Urinary bladder (tissue), 4 donors: ENCODE results near the gene ZNF57. TPM values are rescaled to one million over a fixed set of nuclear protein-coding genes. Genes with fewer than 3 reads are reported as not detected.
A peak's percentile ranks its signal among the peaks of the same experiment; 100 is the strongest.
"Not testable (repeated sequence)": the region's sequence is repeated elsewhere in the genome, so short reads cannot be mapped to it uniquely, and the experiment has no call there.

ENCODE experiments used
- DNase-seq: peaks from one replicate; pipeline ENCODE4 v3.0.0-alpha.2; 2015; ENCODE audit errors: extremely low spot score
- H3K27ac ChIP-seq: one replicate; pipeline ENCODE4 v1.5.1; 2013; ENCODE audit warnings: low read depth, mild to moderate bottlenecking, moderate library complexity
- H3K36me3 ChIP-seq: one replicate; pipeline ENCODE4 v1.6.1; 2013; ENCODE audit warnings: mild to moderate bottlenecking, moderate library complexity; ENCODE audit not compliant: insufficient read depth
- H3K4me1 ChIP-seq: one replicate; pipeline ENCODE4 v1.6.1; 2013; ENCODE audit warnings: mild to moderate bottlenecking, moderate library complexity; ENCODE audit not compliant: insufficient read depth
- H3K4me3 ChIP-seq: one replicate; pipeline ENCODE4 v1.5.1; 2013; ENCODE audit warnings: low read depth, low read length
- WGBS: extraction: QIAGEN DNeasy Blood & Tissue Kit; methylation state at CpG from one replicate; pipeline ENCODE4 v1.1.7; 2013; 5-methylcytosine and 5-hydroxymethylcytosine counted together
- polyA plus RNA-seq: library from polyadenylated mRNA; stranded (reverse); fragments of 200-250 nt; gene quantifications from one replicate; pipeline ENCODE4 v1.2.3, GENCODE V29; 2013
- total RNA-seq: library from RNA; depleted of rRNA; stranded (reverse); fragments of >200 nt; gene quantifications from one replicate; pipeline ENCODE4 v1.2.3, GENCODE V29; 2014
- donor health status: healthy with polysubstance abuse.
- donor health status: healthy.

ZNF57 gene
- total and polyA plus RNA-seq, 2 donors, result 4.4 to 5.1 TPM

DNA sequence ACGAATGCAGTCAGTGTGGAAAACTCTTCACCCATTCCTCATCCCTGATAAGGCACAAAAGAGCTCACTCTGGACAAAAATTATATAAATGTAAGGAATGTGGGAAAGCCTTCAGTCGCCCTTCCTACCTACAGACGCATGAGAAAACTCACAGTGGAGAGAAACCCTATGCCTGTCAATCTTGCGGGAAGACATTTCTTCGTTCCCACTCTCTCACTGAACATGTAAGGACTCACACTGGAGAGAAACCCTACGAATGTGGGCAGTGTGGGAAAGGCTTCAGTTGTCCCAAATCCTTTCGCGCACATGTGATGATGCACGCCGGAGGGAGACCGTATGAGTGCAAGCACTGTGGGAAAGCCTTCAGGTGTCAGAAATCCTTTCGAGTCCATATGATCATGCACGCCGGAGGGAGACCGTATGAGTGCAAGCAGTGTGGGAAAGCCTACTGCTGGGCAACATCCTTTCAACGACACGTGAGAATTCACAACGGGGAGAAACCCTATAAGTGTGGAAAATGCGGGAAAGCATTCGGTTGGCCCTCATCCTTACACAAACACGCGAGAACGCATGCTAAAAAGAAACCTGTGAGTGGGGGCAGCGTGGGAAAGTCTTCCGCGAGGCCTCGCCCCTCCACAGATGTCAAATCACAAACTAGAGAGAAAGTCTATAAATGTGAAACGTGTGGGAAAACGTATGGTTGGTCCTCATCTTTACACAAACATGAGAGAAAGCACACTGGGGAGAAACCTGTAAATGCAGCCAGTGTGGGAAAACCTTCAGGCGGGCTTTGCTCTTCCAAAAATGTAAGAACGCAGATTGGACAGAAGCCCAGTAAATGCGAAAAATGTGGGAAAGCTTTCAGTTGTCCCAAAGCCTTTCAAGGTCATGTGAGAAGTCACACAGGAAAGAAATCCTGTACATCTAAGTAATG, 23.1 kb upstream of the ZNF57 start:
- Histone ChIP-seq H3K27ac (no peak overlapping the region), H3K36me3 (no peaks in the 10 kb centered on the region), H3K4me1 (no peaks in the 10 kb centered on the region), H3K4me3 (no peak overlapping the region)
- DNase-seq, result no peak
- 89% methylated on average over 32 of the region's 32 CpGs for WGBS

DNA sequence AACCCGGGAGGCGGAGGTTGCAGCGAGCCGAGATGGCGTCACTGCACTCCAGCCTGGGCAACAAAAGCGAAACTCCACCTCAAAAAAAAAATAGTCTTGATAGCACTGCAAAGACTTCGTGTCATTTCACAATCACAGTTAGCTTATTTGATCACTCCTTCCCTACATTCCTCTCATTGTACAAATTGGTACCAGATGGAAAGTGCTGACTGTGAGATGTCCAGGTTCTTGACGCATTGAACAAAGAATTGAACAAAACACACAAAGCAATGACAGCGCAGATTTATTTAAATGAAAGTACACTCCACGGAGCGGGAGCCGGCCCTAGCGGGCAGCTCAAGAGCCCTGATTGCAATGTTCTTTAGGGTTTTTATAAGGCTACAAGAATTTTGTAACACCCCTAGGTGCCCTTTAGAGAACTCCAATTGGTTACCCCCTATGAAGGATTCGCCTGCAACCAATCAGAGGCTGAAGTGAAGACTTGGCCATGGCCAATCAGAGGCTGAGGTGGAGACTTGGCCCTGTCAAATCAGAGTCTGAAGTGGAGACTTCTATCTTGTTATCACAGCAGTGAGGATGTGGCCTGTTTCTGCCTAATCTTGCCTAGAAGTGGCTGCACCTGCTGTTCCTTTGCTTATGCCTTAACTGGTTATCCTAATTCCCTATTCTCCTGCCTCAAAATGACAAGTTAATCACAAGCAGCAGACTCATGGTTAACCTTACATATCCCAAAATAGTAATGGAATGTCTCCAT, 16.9 kb upstream of the ZNF57 start:
- Histone ChIP-seq H3K4me1 (no peaks in the 10 kb centered on the region), H3K36me3 (no peaks in the 10 kb centered on the region), H3K4me3 (no peak overlapping the region), H3K27ac (no peak overlapping the region)
- WGBS, result 76% methylated on average over 14 of the region's 14 CpGs
- no peak for DNase-seq

DNA sequence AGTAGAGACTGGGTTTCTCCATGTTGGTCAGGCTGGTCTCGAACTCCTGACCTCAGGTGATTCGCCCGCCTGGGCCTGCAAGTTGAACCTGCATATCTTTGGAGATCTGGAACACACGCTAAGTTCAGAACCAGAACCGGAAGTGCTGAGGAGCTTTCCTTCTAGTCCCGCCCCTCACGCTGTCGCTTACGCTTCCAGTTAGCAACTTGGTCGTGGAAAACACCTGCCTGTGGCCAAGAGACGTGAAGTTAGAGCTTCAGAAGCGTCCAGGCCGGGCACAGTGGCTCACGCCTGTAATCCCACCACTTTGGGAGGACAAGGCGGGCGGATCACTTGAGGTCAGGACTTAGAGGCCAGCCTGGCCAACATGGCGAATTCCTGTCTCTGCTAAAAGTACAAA, 15.0 kb upstream of the ZNF57 start:
- 88% methylated on average over 17 of the region's 17 CpGs for WGBS
- H3K4me1 ChIP-seq, result no peaks in the 10 kb centered on the region
- no peaks in the 10 kb centered on the region for H3K36me3 ChIP-seq
- no peak overlapping the region for H3K4me3 ChIP-seq
- H3K27ac ChIP-seq, result no peak overlapping the region
- no peak for DNase-seq

DNA sequence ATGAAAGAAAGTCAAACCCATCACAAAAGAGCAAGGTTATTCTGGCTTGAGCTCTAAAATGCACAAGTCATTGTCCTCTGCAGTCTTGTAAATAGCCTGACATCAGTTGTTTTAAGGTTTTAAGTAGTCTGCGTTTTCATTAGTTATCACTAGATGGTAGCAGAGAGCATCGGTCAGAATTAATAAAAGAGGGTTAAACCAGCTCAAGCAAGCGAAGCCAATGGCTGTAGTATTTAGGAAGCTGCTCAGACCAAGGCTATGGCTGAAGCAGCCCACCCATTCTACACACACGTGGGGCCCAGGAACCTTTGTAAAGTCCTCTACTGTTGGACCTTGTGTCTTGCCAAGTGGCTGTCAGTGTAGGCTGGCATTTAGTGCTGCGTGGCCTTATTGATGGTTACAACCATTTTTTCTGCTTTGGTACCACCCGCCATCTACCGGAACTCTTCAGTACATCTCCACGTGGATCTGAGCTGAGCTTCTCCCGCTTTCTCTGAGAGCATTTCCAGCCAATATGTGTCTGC, 13.3 kb upstream of the ZNF57 start:
- H3K4me3 ChIP-seq, result no peak overlapping the region
- no peaks in the 10 kb centered on the region for H3K4me1 ChIP-seq
- no peak overlapping the region for H3K27ac ChIP-seq
- WGBS, result 24% methylated on average over 9 of the region's 9 CpGs
- peak; percentile 51 for DNase-seq
- H3K36me3 ChIP-seq, result no peaks in the 10 kb centered on the region

DNA sequence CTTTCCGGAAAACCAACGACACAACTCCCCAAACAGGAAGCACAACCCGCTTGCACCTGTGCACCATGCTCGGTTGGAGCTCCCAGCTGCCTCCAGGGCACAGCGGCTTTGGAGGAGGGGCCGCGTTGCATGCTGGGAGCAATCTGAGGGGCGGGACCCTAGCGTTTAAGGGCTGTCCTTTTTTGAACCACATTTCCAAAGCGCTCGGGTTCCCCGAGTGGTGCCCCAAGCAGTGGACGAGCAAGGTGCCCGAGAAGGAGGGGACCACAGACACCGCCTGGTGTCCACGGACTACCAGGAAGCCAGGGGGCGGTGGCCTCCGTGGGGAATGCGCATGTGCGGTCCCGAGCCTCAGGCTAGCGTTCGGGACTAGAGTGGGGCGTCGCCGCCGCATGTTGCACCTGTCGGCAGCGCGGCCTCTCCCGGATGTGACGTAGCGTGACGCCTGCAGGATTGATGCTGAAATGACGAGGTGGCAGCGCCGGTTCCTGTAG, 11.9 kb upstream of the ZNF57 start:
- Histone ChIP-seq H3K27ac (no peak overlapping the region), H3K36me3 (no peaks in the 10 kb centered on the region), H3K4me1 (no peaks in the 10 kb centered on the region), H3K4me3 (no peak overlapping the region)
- DNase-seq, result no peak
- WGBS, result 67% methylated on average over 37 of the region's 37 CpGs

DNA sequence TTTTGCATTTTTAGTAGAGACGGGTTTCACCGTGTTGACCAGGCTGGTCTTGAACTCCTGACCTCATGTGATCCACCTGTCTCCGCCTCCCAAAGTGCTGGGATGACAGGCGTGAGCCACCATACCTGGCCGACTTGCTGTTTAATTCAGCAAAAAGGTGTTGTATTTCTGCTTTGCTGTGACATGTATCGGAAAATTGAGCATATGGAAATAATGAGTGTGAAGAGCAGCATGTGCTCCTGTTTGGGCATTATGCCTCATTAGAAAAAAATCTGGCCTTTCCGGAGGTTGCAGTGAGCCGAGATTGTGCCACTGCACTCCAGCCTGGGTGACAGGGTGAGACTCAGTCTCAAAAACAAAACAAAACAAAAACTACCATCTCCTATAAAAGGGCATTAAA, 10.2 kb upstream of the ZNF57 start:
- 82% methylated on average over 8 of the region's 8 CpGs for WGBS
- DNase-seq, H3K27ac ChIP-seq, H3K36me3 ChIP-seq, H3K4me1 ChIP-seq, H3K4me3 ChIP-seq: not testable (repeated sequence)

DNA sequence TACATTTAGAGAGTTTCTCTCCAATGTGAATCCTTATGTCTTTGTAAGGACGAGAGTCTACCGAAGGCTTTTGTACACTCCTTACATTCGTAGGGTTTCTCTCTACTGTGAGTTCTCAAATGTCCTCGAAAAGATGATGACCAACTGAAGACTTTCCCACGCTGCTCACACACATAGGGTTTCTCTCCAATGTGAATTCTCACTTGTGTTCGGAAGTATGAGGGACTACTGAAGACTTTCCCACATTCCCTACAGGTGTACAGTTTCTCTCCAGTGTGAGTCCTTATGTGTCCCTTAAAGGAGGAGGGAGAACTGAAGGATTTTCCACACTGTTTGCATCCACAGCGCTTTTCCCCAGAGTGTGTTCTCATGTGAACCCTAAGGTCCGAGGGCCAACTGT, 4.0 kb upstream of the ZNF57 start:
- no peaks in the 10 kb centered on the region for H3K36me3 ChIP-seq
- no peak overlapping the region for H3K27ac ChIP-seq
- 78% methylated on average over 8 of the region's 8 CpGs for WGBS
- DNase-seq, result no peak
- H3K4me1 ChIP-seq, result peaks cover 1% of the 10 kb centered on the region
- H3K4me3 ChIP-seq, result no peak overlapping the region

DNA sequence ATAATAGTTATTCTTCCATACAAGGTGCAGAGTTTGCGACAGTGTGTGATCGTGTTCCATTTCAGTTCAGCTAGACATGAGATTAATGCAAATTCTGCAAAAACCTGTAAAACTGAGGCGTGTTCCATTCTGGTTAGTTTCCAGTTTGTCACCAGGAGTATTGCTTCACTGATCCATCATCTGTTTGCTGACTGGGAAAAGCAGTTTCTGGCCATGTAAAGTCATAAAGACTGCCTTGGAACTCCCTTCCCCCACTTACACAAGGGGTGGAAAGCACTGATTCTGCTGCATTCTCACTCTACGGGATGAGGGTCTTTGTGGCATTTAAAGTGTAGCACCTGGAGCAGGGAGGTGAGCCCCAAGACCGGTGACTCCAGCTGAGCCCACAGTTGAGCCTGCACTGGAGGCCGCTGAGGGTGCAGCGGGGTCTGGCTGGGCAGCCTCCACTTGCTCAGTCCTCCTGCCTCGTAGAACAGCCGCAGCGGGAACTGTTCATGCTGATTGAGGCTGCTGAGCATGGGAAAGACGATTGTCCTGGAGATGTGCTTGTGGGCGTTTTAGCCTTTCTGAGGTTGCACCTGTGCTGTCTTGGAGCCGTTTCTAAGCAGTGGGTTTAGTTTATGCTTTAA, 2.0 kb downstream of the ZNF57 start:
- no peak for DNase-seq
- WGBS, result 84% methylated on average over 13 of the region's 13 CpGs

DNA sequence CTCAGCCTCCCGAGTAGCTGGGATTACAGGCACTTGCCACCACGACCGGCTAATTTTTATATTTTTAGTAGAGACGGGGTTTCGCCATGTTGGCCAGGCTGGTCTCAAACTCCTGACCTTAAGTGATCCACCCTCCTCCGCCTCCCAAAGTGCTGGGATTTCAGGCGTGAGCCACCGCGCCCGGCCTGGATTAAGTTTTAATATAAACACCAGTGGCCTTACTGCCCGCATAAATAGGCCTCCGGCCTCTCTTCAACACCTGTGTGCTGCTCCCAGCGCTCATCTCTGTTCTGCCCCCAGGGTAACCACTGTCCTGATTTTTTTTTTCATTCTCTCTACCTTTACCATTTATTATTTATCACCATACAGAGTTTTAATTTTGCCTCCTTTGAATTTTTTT, 2.6 kb downstream of the ZNF57 start:
- H3K4me1 ChIP-seq, H3K27ac ChIP-seq, H3K36me3 ChIP-seq, DNase-seq, H3K4me3 ChIP-seq: not testable (repeated sequence)
- 91% methylated on average over 13 of the region's 13 CpGs for WGBS

More for the DNA sequence above, 2.0 kb downstream of the ZNF57 start:
- H3K4me1 ChIP-seq, result peaks cover 3% of the 10 kb centered on the region
- H3K36me3 ChIP-seq, result no peaks in the 10 kb centered on the region
- H3K27ac ChIP-seq, result no peak overlapping the region
- H3K4me3 ChIP-seq, result no peak overlapping the region

DNA sequence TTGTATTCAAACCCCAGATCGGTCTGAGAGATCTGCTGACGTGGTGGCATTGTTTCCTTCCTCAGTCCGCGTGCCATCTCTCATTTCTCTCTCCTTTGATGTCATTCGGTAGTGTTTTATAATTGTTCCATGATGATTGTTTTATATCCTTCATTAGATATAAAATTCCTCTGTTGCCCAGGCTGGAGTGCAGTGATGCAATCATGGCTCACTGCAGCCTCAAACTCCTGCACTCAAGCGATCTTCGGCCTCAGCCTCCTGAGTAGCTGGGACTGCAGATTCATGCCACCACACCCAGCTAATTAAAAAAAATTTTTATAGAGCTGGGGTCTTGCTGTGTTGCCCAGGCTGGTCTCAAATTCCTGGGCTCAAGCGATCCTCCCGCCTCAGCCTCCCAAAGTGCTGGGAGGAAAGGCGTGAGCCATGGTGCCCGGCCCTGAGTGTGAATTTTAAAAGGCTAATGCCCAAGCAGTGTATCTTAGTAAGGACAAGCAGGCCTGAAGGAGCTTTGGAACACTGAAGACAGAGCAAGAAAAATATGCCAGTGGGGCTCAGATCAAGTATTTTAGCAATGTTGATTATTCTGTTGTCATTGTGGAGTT, 5.3 kb downstream of the ZNF57 start:
- peaks cover 2% of the 10 kb centered on the region for H3K4me1 ChIP-seq
- WGBS, result 91% methylated on average over 11 of the region's 11 CpGs
- H3K36me3 ChIP-seq, result no peaks in the 10 kb centered on the region
- no peak overlapping the region for H3K4me3 ChIP-seq
- DNase-seq, result no peak
- no peak overlapping the region for H3K27ac ChIP-seq

DNA sequence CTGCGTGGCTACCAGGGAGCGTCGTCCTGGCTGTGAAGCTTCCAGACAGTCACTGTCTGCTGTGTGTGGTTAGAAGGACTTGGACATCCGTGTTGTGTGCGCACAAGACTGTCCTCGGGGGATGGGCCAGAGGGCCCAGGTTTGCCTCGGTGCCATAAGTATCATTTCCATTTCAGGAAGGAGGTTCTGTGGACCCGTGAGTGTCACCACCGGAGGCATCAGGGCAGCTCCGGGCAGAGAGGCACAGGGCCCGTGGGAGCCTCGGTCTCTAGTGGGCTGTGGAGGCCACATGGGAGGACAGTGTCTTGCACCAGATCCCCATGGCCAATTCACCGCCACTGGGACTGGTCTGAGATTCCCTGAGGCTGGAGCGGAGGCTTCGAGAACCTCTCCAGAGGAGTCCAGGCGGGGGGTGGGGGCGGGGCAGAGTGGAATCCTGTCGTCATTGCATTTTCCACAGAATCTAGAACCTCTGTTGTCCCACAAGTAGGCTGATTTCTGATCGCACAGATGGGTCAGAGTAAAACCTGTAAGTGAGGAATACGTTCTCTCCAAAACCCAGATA, 6.0 kb downstream of the ZNF57 start:
- no peak for DNase-seq
- peaks cover 2% of the 10 kb centered on the region for H3K4me1 ChIP-seq
- WGBS, result 88% methylated on average over 20 of the region's 20 CpGs
- H3K4me3 ChIP-seq, result no peak overlapping the region
- H3K27ac ChIP-seq, result no peak overlapping the region
- no peaks in the 10 kb centered on the region for H3K36me3 ChIP-seq

DNA sequence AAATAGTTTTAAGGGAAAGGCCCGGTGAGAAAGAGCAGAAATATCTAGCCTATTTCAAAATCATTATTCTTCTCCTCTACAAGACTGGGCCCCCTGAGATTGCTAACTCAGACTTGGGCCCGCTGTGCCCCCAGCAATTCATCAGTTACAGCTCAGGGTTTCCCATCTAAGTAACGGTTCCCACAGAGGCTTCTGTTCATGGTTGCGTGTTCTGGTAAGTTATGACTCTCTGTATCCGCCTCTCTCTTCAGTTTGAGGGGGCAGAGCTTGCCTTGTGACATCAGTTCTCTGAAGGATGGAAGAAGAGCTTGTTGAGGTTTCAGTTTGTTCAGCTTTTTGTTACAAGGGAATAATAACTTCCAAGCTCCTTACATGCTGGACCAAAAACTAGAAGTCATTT, 11.6 kb downstream of the ZNF57 start:
- Histone ChIP-seq H3K27ac (no peak overlapping the region), H3K36me3 (peaks cover 5% of the 10 kb centered on the region), H3K4me3 (no peak overlapping the region), H3K4me1 (no peaks in the 10 kb centered on the region)
- 96% methylated on average over 5 of the region's 5 CpGs for WGBS
- DNase-seq, result no peak
